Endothelial cell of umbilical vein (primary cell): ENCODE data around the gene KIF19. TPM values are rescaled to one million over a fixed set of nuclear protein-coding genes. Genes with fewer than 3 reads are reported as not detected.

Experiments
- BruUV-seq: library from RNA; stranded (reverse); fragments of 400-500 nt; replicated peaks from 2 replicates; lab custom pipeline; 2021; lab: Mats Ljungman, UMichigan
- CTCF ChIA-PET: fragments of 300-600, 350-600 bp; sonication (Branson Sonifier 250); formaldehyde crosslinking; loops from one replicate; lab custom pipeline; 2021; ENCODE audit warnings: antibody characterized with exemption, inconsistent platforms; lab: Charles Lee
- POLR2A ChIA-PET: fragments of 300-600, 350-600 bp; sonication (Branson Sonifier 250); formaldehyde crosslinking; loops from one replicate; lab custom pipeline; 2021; ENCODE audit warnings: antibody characterized with exemption, inconsistent platforms; lab: Charles Lee
- DNase-seq: peaks from one replicate; pipeline ENCODE4 v3.0.0-alpha.2; 2011; ENCODE audit warnings: low read depth, low spot score
- FAIRE-seq: peaks from 2 replicates; lab custom pipeline; 2011; peaks lifted over from hg19 to GRCh38; lab: Jason Lieb, UNC
- H2AFZ ChIP-seq: 2 replicates; pipeline ENCODE4 v1.6.0; 2012; ENCODE audit warnings: low read depth, low read length, control low read depth, inconsistent platforms
- H3K27ac ChIP-seq: 2 replicates; pipeline ENCODE4 v1.5.1; 2011; ENCODE audit warnings: low read depth, mild to moderate bottlenecking, control low read depth, low read length, moderate library complexity; ENCODE audit not compliant: insufficient read depth
- H3K27me3 ChIP-seq, 2 experiments: 2 replicates each; pipeline versions ENCODE4 v1.6.0 to v1.6.1; 2011; ENCODE audit warnings: low read length in 2 of 2, mixed read lengths in 1 of 2; ENCODE audit not compliant: control insufficient read depth in 2 of 2, insufficient read depth in 2 of 2
- H3K36me3 ChIP-seq, 2 experiments: 2 replicates in 1 of 2; 3 replicates in 1 of 2; pipeline ENCODE4 v1.5.1; 2011; ENCODE audit warnings: low read length in 2 of 2, mild to moderate bottlenecking in 1 of 2, moderate library complexity in 1 of 2; ENCODE audit not compliant: control insufficient read depth in 2 of 2, insufficient read depth in 2 of 2; ENCODE audit errors: extremely low read depth in 1 of 2
- H3K4me1 ChIP-seq: 3 replicates; pipeline ENCODE4 v1.5.1; 2011; ENCODE audit warnings: mild to moderate bottlenecking, low read length; ENCODE audit not compliant: control insufficient read depth, insufficient read depth; ENCODE audit errors: extremely low read depth
- H3K4me2 ChIP-seq: 2 replicates; pipeline ENCODE4 v1.6.1; 2011; ENCODE audit warnings: low read length, control low read depth, mixed read lengths; ENCODE audit not compliant: insufficient read depth
- H3K4me3 ChIP-seq, 3 experiments: fragments of 200-600 bp in 1 of 3; sonication (generic), shearing (Covaris generic) in 1 of 3; replicated peaks in 1 of 3; 2 replicates each; pipeline ENCODE4 v1.5.1; 2011 to 2016; ENCODE audit warnings: control low read depth in 3 of 3, low read length in 3 of 3, mild to moderate bottlenecking in 2 of 3, inconsistent platforms in 1 of 3, low read depth in 1 of 3, moderate library complexity in 1 of 3; ENCODE audit not compliant: insufficient read depth in 1 of 3
- H3K79me2 ChIP-seq: 2 replicates; pipeline ENCODE4 v1.6.0; 2012; ENCODE audit warnings: low read length, inconsistent platforms; ENCODE audit not compliant: control insufficient read depth, insufficient read depth
- H3K9ac ChIP-seq: replicated peaks from 2 replicates; pipeline ENCODE3; 2011; ENCODE audit warnings: low read length, control low read depth; ENCODE audit not compliant: insufficient read depth; ENCODE audit errors: extremely low read depth
- H3K9me1 ChIP-seq: replicated peaks from 3 replicates; pipeline ENCODE4 v1.6.0; 2011; ENCODE audit warnings: mild to moderate bottlenecking, low read length; ENCODE audit not compliant: control insufficient read depth, insufficient read depth; ENCODE audit errors: extremely low read depth
- H3K9me3 ChIP-seq: replicated peaks from 2 replicates; pipeline ENCODE4 v1.5.1; 2012; ENCODE audit warnings: low read length, inconsistent platforms; ENCODE audit not compliant: control insufficient read depth, insufficient read depth
- H4K20me1 ChIP-seq: replicated peaks from 2 replicates; pipeline ENCODE3; 2011; ENCODE audit warnings: mild to moderate bottlenecking, low read length; ENCODE audit not compliant: control insufficient read depth, insufficient read depth; ENCODE audit errors: extremely low read depth
- EZH2 ChIP-seq: IDR thresholded peaks from 2 replicates; pipeline ENCODE4 v1.6.1; 2012; ENCODE audit warnings: borderline replicate concordance, low read depth, mild to moderate bottlenecking, moderate library complexity, low read length, inconsistent platforms; ENCODE audit not compliant: severe bottlenecking
- FOS ChIP-seq: IDR thresholded peaks from 2 replicates; pipeline ENCODE4 v1.6.1; 2011; ENCODE audit warnings: mild to moderate bottlenecking, low read length, moderate library complexity, borderline replicate concordance; ENCODE audit not compliant: insufficient read depth
- GATA2 ChIP-seq: IDR thresholded peaks from 2 replicates; pipeline ENCODE4 v1.7.0; 2011; ENCODE audit warnings: low read depth, mild to moderate bottlenecking, moderate library complexity, mixed read lengths, low read length; ENCODE audit not compliant: insufficient read length, insufficient read depth
- JUN ChIP-seq: IDR thresholded peaks from 2 replicates; pipeline ENCODE4 v1.6.1; 2011; ENCODE audit warnings: borderline replicate concordance, low read depth; ENCODE audit not compliant: insufficient read length, insufficient read depth
- MYC ChIP-seq: IDR thresholded peaks from one replicate; pipeline ENCODE4 v1.6.1; 2011; ENCODE audit warnings: mild to moderate bottlenecking, low read depth, low read length
- POLR2A ChIP-seq: IDR thresholded peaks from 2 replicates; pipeline ENCODE4 v1.6.1; 2012; ENCODE audit warnings: low read depth, mild to moderate bottlenecking, control low read depth, low read length
- POLR2AphosphoS5 ChIP-seq: IDR thresholded peaks from 2 replicates; pipeline ENCODE4 v1.6.1; 2012; ENCODE audit warnings: low read depth, mild to moderate bottlenecking, control low read depth, low read length, moderate library complexity; ENCODE audit not compliant: insufficient read depth
- dilution Hi-C: fragments of 300-500 bp; cut with MboI; formaldehyde crosslinking; loops from one replicate; pipeline ENCODE4 v1.15.0; 2019; ENCODE audit warnings: low sequenced_read_pairs; ENCODE audit not compliant: extremely low pct_ligation_motif_present
- intact Hi-C: fragments of 100-400 bp; cut with micrococcal nuclease; formaldehyde crosslinking; loops from one replicate; pipeline ENCODE4 v1.10.0; 2022
- polyA plus RNA-seq, 4 experiments: library from polyadenylated mRNA; depleted of rRNA in 3 of 4; stranded (reverse) in 3 of 4; unstranded in 1 of 4; fragments of >200 nt; gene quantifications; 2 replicates each; pipeline versions ENCODE4 v1.2.1 to v1.2.3, GENCODE V29; 2011 to 2012; ENCODE audit warnings: missing spikeins in 1 of 4
- total RNA-seq: library from RNA; stranded (reverse); gene quantifications from 2 replicates; pipeline ENCODE4 v1.2.3, GENCODE V29; 2021
- TF ChIP-seq, protein P1 (sequence below), 2 donors: IDR thresholded peaks; 1 replicate in 1 of 2; 2 replicates in 1 of 2; pipeline ENCODE4 v1.5.1; 2011; ENCODE audit warnings: low read length in 2 of 2, mild to moderate bottlenecking in 2 of 2, moderate library complexity in 2 of 2, control low read depth in 1 of 2, inconsistent platforms in 1 of 2, low read depth in 1 of 2; ENCODE audit not compliant: insufficient read depth in 1 of 2; ENCODE audit errors: extremely low read depth in 1 of 2
- TF ChIP-seq, protein P2 (sequence below): IDR thresholded peaks from 2 replicates; pipeline ENCODE4 v1.6.1; 2011; ENCODE audit not compliant: insufficient read depth, insufficient read length

The KIF19 gene
- total and polyA plus RNA-seq, 2 donors (not counting 3 experiments of a cell fraction or from before 2014, with no cell fraction given): 0.10 to 0.84 TPM

DNA sequence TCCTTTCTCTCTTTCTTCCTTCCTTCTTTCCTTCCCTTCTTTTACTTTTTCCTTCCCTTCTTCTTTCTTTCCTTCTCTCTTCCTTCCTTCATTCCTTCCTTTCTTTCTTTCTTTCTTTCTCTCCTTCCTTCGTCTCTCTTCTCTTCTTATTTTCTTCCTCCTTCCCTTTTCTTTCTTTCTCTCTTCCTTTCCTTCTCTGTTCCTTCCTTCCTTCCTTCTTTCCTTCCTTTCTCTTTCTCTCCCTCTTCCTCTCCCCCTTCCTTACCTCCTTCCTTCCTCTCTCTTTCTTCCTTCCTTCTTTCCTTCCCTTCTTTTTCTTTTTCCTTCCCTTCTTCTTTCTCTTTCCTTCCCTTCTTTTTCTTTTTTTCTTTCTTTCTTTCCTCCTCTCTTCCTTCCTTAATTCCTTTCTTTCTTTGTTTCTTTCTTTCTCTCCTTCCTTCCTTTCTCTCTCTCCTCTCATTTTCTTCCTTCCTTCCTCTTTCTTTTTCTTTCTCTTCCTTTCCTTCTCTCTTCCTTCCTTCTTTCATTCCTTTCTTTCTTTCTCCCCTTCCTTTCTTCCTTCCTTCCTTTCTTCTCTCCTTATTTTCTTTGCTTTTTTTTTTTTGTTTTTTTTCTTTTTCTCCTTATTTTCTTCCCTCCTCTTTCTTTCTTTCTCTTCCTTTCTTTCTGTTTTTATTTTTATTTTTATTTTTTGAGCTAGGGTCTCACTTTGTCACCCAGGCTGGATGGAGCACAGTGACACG, 64.1 kb downstream of the KIF19 start:
- no peak overlapping the region for H3K4me3 ChIP-seq
- no peaks in the 10 kb centered on the region for H3K4me1 ChIP-seq
- no peak overlapping the region for H3K9ac ChIP-seq
- ChIA-PET POLR2A (no interaction called here), CTCF (interaction anchor here (0.7 to 5.3 kb wide), 2 partner anchors 10 to 89 kb away, joined by 4 to 32 read pairs; no protein-coding TSS in a partner anchor)
- intact Hi-C loops (no loop called here), dilution Hi-C loops (no loop called here)
- no peaks in the 10 kb centered on the region for H3K36me3 ChIP-seq
- DNase-seq (no peak), FAIRE-seq (no peak)
- no peak overlapping the region for H2AFZ ChIP-seq
- no peaks in the 10 kb centered on the region for H3K9me1 ChIP-seq
- TF ChIP-seq GATA2 (no peak), JUN (no peak), POLR2A (no peak), FOS (no peak), MYC (no peak), EZH2 (no peak), POLR2AphosphoS5 (no peak)
- TF ChIP-seq, protein P1, sequence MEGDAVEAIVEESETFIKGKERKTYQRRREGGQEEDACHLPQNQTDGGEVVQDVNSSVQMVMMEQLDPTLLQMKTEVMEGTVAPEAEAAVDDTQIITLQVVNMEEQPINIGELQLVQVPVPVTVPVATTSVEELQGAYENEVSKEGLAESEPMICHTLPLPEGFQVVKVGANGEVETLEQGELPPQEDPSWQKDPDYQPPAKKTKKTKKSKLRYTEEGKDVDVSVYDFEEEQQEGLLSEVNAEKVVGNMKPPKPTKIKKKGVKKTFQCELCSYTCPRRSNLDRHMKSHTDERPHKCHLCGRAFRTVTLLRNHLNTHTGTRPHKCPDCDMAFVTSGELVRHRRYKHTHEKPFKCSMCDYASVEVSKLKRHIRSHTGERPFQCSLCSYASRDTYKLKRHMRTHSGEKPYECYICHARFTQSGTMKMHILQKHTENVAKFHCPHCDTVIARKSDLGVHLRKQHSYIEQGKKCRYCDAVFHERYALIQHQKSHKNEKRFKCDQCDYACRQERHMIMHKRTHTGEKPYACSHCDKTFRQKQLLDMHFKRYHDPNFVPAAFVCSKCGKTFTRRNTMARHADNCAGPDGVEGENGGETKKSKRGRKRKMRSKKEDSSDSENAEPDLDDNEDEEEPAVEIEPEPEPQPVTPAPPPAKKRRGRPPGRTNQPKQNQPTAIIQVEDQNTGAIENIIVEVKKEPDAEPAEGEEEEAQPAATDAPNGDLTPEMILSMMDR (IDR thresholded peaks at IDR 0.05; ENCODE audit: extremely low read depth in 1 of 2, insufficient read depth in 1 of 2, low read depth in 1 of 2, low read length in 2 of 2): no peak
- TF ChIP-seq, protein P2, sequence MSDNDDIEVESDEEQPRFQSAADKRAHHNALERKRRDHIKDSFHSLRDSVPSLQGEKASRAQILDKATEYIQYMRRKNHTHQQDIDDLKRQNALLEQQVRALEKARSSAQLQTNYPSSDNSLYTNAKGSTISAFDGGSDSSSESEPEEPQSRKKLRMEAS: no peak
- no peak overlapping the region for H3K27ac ChIP-seq
- no peaks in the 10 kb centered on the region for H3K79me2 ChIP-seq
- no peaks in the 10 kb centered on the region for H3K27me3 ChIP-seq
- H3K9me3 ChIP-seq: no peaks in the 10 kb centered on the region
- no peak overlapping the region for H3K4me2 ChIP-seq
- H4K20me1 ChIP-seq: no peaks in the 10 kb centered on the region
- BruUV-seq: no TSS peak
